ENCODE measurements around the gene RBMXL3.
A peak's percentile ranks its signal among the peaks of the same experiment; 100 is the strongest.

RBMXL3 gene

GRCh38 chrX:115226929-115227328 lies 37.7 kb downstream of the RBMXL3 start:
- Histone ChIP-seq H3K36me3 (replicated peaks; ENCODE audit: low read depth, low read length) (no peaks in the 10 kb centered on the region), H4K20me1 (ENCODE audit: insufficient read depth, low read length) (no peaks in the 10 kb centered on the region), H3K4me3 (ENCODE audit: low read length) (no peak overlapping the region), H3K79me2 (ENCODE audit: low read length) (no peaks in the 10 kb centered on the region), H3K27ac (ENCODE audit: low read length) (no peak overlapping the region), H3K9me3 (ENCODE audit: insufficient read depth, low read length) (no peaks in the 10 kb centered on the region), H3K4me1 (ENCODE audit: low read length) (no peaks in the 10 kb centered on the region), H2AFZ (ENCODE audit: low read depth, low read length) (no peak overlapping the region), H3K9ac (ENCODE audit: low read length) (no peak overlapping the region), H3K27me3 (ENCODE audit: low read depth, low read length) (no peaks in the 10 kb centered on the region), H3K4me2 (ENCODE audit: low read length) (no peak overlapping the region)
- TF ChIP-seq EZH2phosphoT487 (IDR thresholded peaks at IDR 0.05; ENCODE audit: low read depth) (no peak), CTCF (IDR thresholded peaks at IDR 0.05; ENCODE audit: low read depth, low read length) (peak; percentile 64)

- Histone ChIP-seq H3K79me2 (ENCODE audit: low read length) (no peaks in the 10 kb centered on the region), H3K27ac (ENCODE audit: low read length) (no peak overlapping the region), H4K20me1 (ENCODE audit: insufficient read depth, low read length) (no peaks in the 10 kb centered on the region), H3K9ac (ENCODE audit: low read length) (no peak overlapping the region), H3K4me2 (ENCODE audit: low read length) (no peak overlapping the region), H3K9me3 (ENCODE audit: insufficient read depth, low read length) (no peaks in the 10 kb centered on the region), H3K4me3 (ENCODE audit: low read length) (no peak overlapping the region), H2AFZ (ENCODE audit: low read depth, low read length) (no peak overlapping the region), H3K36me3 (replicated peaks; ENCODE audit: low read depth, low read length) (no peaks in the 10 kb centered on the region), H3K27me3 (ENCODE audit: low read depth, low read length) (no peaks in the 10 kb centered on the region), H3K4me1 (ENCODE audit: low read length) (no peaks in the 10 kb centered on the region)
- TF ChIP-seq CTCF (IDR thresholded peaks at IDR 0.05; ENCODE audit: low read depth, low read length) = no peak
- no peak for TF ChIP-seq EZH2phosphoT487 (IDR thresholded peaks at IDR 0.05; ENCODE audit: low read depth)
Observed at GRCh38 chrX:115229337-115230003, 40.3 kb downstream of the RBMXL3 start.

- no peak overlapping the region for H3K4me3 ChIP-seq (ENCODE audit: low read length)
- no peak overlapping the region for H3K9ac ChIP-seq (ENCODE audit: low read length)
- TF ChIP-seq EZH2phosphoT487 (IDR thresholded peaks at IDR 0.05; ENCODE audit: low read depth) (no peak), CTCF (IDR thresholded peaks at IDR 0.05; ENCODE audit: low read depth, low read length) (no peak)
- H2AFZ ChIP-seq (ENCODE audit: low read depth, low read length) = no peak overlapping the region
- H3K4me1 ChIP-seq (ENCODE audit: low read length) = no peaks in the 10 kb centered on the region
- H3K27ac ChIP-seq (ENCODE audit: low read length) = no peak overlapping the region
- no peak overlapping the region for H3K4me2 ChIP-seq (ENCODE audit: low read length)
- no peaks in the 10 kb centered on the region for H3K27me3 ChIP-seq (ENCODE audit: low read depth, low read length)
- H3K79me2 ChIP-seq (ENCODE audit: low read length) = no peaks in the 10 kb centered on the region
- H3K36me3 ChIP-seq (replicated peaks; ENCODE audit: low read depth, low read length) = no peaks in the 10 kb centered on the region
- no peaks in the 10 kb centered on the region for H3K9me3 ChIP-seq (ENCODE audit: insufficient read depth, low read length)
- no peaks in the 10 kb centered on the region for H4K20me1 ChIP-seq (ENCODE audit: insufficient read depth, low read length)
Observed at GRCh38 chrX:115232933-115233496, 43.8 kb downstream of the RBMXL3 start.

DNA sequence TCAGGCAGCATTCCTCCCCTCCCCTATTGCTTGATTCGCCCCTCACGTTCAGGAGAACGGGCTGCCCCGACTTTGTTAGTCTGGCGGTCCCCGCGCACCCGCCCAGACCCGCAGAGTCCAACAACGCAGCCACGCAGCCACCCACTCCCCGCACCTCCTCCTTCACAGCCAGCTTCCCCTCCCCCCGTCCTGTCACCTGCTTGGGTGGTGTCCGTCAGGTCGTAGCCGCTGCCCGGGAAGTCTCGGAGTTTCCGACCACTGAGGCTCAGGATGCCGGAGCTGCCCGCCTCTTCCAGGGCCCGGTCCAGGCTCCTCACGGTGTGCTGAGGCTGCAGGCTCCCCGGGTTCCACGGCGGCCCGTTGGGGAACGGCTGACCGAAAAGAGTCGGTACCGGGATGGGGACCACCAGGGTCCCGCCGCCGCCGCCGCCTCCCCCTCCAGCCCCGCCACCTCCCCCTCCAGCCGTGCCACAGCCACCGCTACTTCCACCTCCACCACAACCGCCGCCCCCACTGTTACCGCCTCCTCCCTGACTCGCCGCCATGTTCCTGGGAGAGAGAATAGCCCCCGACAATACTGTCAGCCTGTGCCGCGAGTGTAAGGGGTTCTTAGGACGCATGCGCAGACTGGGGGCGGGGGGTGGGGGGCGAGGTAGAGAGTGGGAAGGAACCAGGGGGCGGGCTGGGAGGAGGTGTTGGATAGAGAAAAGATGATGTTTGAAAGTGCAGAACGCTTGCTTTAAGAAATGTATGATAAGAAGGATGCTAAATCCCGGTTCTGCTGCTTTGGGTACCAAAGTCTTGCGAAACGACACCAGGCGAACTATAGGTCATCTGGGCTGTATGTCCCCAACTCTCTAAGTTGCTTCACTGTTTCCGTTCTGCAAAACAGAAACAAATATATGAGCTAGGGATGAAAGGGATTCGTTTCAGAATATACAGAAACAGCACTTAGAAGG lies 44.6 kb downstream of the RBMXL3 start, which contains the start of gene LRCH2:
LRCH2 (minus strand) TSS at position 600 of the 959 bp plus-strand sequence; CDS start at position 545, 55 bp downstream.
- Histone ChIP-seq H3K36me3 (replicated peaks; ENCODE audit: low read depth, low read length) (no peaks in the 10 kb centered on the region), H3K9me3 (ENCODE audit: insufficient read depth, low read length) (no peaks in the 10 kb centered on the region), H2AFZ (ENCODE audit: low read depth, low read length) (no peak within 1 kb of the TSS), H3K4me3 (ENCODE audit: low read length) (no peak within 1 kb of the TSS), H3K4me2 (ENCODE audit: low read length) (no peak within 1 kb of the TSS), H3K9ac (ENCODE audit: low read length) (no peak within 1 kb of the TSS), H3K27ac (ENCODE audit: low read length) (no peak within 1 kb of the TSS), H3K27me3 (ENCODE audit: low read depth, low read length) (no peaks in the 10 kb centered on the region), H3K79me2 (ENCODE audit: low read length) (no peaks in the 10 kb centered on the region), H3K4me1 (ENCODE audit: low read length) (no peaks in the 10 kb centered on the region), H4K20me1 (ENCODE audit: insufficient read depth, low read length) (no peaks in the 10 kb centered on the region)
- TF ChIP-seq CTCF (IDR thresholded peaks at IDR 0.05; ENCODE audit: low read depth, low read length) (no peak), EZH2phosphoT487 (IDR thresholded peaks at IDR 0.05; ENCODE audit: low read depth) (no peak)

All from OCI-LY3 (cell line).